ENCODE data around the gene ZNF282. TPM values are rescaled to one million over a fixed set of nuclear protein-coding genes. Genes with fewer than 3 reads are reported as not detected.
A peak's percentile ranks its signal among the peaks of the same experiment; 100 is the strongest.

The ZNF282 gene
- total RNA-seq, 2 experiments from 2014 or later, result 29.3 to 29.7 TPM

DNA sequence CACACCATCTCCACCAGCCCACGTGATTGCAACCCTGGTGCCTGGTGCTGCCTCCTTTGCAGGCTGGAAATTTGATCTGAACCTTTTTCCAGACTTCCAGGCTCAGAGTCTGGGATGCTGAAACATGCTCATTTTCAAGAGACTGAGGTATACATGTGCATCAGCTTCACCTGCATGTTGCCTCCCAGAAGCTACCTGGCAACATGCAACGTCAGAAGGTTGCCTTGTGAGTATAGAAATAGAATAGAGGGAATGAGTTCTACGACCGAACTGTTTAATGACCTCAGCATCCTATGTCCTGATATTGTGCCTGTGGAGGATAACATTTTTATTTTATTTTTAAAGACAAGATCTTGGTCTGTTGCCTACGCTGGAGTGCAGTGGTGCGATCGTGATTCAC, 42.2 kb downstream of the ZNF282 start:
- peaks cover 25% of the 10 kb centered on the region for H3K4me1 Mint-ChIP-seq (ENCODE audit: low read depth)
- H3K4me3 Mint-ChIP-seq, result no peak overlapping the region
- DNase-seq (no peak), ATAC-seq (no peak)
- ChIA-PET POLR2A (no interaction called here), CTCF (no interaction called here)
- H3K9me3 Mint-ChIP-seq, result peaks cover under 1% of the 10 kb centered on the region
- TF ChIP-seq, protein P1, sequence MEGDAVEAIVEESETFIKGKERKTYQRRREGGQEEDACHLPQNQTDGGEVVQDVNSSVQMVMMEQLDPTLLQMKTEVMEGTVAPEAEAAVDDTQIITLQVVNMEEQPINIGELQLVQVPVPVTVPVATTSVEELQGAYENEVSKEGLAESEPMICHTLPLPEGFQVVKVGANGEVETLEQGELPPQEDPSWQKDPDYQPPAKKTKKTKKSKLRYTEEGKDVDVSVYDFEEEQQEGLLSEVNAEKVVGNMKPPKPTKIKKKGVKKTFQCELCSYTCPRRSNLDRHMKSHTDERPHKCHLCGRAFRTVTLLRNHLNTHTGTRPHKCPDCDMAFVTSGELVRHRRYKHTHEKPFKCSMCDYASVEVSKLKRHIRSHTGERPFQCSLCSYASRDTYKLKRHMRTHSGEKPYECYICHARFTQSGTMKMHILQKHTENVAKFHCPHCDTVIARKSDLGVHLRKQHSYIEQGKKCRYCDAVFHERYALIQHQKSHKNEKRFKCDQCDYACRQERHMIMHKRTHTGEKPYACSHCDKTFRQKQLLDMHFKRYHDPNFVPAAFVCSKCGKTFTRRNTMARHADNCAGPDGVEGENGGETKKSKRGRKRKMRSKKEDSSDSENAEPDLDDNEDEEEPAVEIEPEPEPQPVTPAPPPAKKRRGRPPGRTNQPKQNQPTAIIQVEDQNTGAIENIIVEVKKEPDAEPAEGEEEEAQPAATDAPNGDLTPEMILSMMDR (IDR thresholded peaks at IDR 0.05), result no peak
- intact Hi-C loops (cut with micrococcal nuclease), result no loop called here
- peaks cover 7% of the 10 kb centered on the region for H3K36me3 Mint-ChIP-seq (ENCODE audit: low read depth)
- peaks cover 3% of the 10 kb centered on the region for H3K27me3 Mint-ChIP-seq
- H3K27ac Mint-ChIP-seq, result no peak overlapping the region

DNA sequence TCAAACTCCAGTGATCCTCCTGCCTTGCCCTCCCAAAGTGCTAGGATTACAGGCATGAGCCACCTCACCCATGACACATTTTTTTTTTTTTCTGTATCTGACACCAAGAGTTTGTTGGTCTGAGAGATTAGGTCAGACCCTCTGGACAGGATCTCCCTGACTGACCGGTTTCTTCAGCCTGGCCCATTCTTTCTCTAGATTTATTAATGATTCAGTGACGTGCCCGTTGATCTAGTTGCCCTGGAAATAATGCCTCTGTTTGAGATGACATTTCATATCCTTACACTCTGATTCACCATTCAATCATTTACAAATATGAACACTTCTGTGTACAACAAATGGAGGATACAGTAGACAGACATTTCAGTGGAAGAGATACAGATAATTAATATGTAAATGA, 42.7 kb downstream of the ZNF282 start:
- H3K27ac Mint-ChIP-seq, result no peak overlapping the region
- peaks cover 13% of the 10 kb centered on the region for H3K36me3 Mint-ChIP-seq (ENCODE audit: low read depth)
- TF ChIP-seq, protein P1 (IDR thresholded peaks at IDR 0.05), result no peak
- ChIA-PET CTCF (no interaction called here), POLR2A (no interaction called here)
- intact Hi-C loops (cut with micrococcal nuclease), result no loop called here
- H3K9me3 Mint-ChIP-seq, result peaks cover 5% of the 10 kb centered on the region
- DNase-seq, result no peak
- peak overlapping the region; percentile 0 for H3K4me3 Mint-ChIP-seq
- no peak for ATAC-seq
- H3K27me3 Mint-ChIP-seq, result peaks cover 3% of the 10 kb centered on the region
- H3K4me1 Mint-ChIP-seq (ENCODE audit: low read depth), result peaks cover 31% of the 10 kb centered on the region

DNA sequence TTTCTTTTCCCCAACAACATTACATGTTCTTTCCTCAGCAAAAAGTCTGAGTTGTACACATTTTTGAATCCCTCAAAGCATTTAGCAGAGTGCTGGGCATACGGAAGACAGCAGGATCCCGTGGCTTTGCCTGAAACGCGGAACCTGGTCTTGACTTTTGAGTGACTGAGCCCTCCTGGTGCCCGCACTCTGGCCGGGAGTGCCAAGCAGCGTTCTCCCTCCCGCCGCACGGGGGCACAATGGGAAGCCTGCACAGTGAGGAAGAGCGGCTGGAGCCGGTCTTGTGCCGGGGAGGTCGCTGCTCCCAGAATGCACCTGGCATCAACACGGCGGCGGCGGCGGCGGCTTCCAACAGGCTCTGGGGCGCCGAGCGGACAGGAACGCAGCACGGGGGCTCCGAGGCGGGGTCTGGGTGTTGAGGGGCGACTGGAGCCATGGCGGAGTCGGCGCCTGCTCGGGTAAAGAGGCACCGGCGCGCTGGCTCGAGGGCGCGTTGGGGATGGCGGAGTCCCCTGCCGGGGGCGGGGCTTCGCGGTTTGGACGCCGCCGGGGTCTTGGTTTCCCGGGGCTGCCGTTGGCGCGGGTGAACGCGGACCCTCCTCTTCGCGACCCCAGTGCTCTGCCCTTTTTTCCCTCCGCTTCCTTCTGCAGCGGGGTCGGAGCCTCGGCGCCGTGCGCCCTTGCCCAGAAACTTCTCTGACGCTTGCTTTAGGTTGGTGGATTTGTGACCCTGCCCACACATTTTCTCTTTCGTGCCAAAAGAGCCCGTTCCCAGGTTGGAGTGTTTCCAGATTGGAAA, 44.2 kb downstream of the ZNF282 start, which contains the start of gene ZNF212:
TSS of gene ZNF212 (plus strand) at position 307 of the 799 bp plus-strand sequence. CDS start at position 435, 128 bp downstream.
- intact Hi-C loops (cut with micrococcal nuclease), result no loop called here
- Mint-ChIP-seq H3K27ac (peak within 1 kb of the TSS; percentile 91), H3K36me3 (ENCODE audit: low read depth) (peaks cover 15% of the 10 kb centered on the region), H3K27me3 (no peaks in the 10 kb centered on the region), H3K4me3 (peak within 1 kb of the TSS; percentile 94), H3K9me3 (peaks cover 5% of the 10 kb centered on the region), H3K4me1 (ENCODE audit: low read depth) (peaks cover 32% of the 10 kb centered on the region)
- peak; percentile 93 for DNase-seq
- CTCF ChIA-PET, result interaction anchor here (0.7 to 1.5 kb wide), 7 partner anchors 22 to 219 kb away, joined by 3 to 9 read pairs (median 3); partner anchors contain the start of gene ZNF783
- POLR2A ChIA-PET, result interaction anchor here (1.0 to 2.5 kb wide), 8 partner anchors 10 to 114 kb away, joined by 3 to 8 read pairs (median 5); partner anchors contain the start of gene ZNF425
- ATAC-seq, result peak; percentile 100
- TF ChIP-seq, protein P1 (IDR thresholded peaks at IDR 0.05), result peak; percentile 77

DNA sequence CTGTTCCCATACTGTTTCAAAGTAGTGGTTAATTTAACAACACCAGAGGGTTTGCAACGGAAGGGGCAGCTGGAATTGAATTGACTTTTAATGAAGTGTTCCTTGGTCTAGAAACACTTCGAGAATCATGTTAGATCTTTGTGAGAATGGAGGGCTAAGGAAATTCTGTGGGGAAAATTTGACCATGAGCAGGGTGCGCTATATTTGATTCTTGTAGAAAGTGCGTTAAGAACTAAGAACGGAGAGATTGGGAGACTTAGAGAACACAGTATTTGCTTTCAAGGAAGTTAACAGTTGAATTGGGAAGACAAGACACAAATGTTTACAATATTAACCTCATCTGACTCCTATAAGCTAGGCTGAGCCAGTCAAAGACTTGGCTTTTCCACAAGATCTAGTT, 45.3 kb downstream of the ZNF282 start:
- ChIA-PET CTCF (interaction anchor here (1.1 to 1.5 kb wide), 7 partner anchors 21 to 218 kb away, joined by 3 to 9 read pairs (median 3); partner anchors contain the start of gene ZNF783), POLR2A (interaction anchor here (1.0 to 2.5 kb wide), 8 partner anchors 10 to 116 kb away, joined by 3 to 8 read pairs (median 5); partner anchors contain the start of gene ZNF425)
- ATAC-seq (no peak), DNase-seq (no peak)
- H3K27ac Mint-ChIP-seq, result peak overlapping the region; percentile 91
- peak overlapping the region; percentile 94 for H3K4me3 Mint-ChIP-seq
- peaks cover 42% of the 10 kb centered on the region for H3K4me1 Mint-ChIP-seq (ENCODE audit: low read depth)
- no peaks in the 10 kb centered on the region for H3K27me3 Mint-ChIP-seq
- H3K9me3 Mint-ChIP-seq, result peaks cover 5% of the 10 kb centered on the region
- TF ChIP-seq, protein P1 (IDR thresholded peaks at IDR 0.05), result no peak
- H3K36me3 Mint-ChIP-seq (ENCODE audit: low read depth), result peaks cover 17% of the 10 kb centered on the region
- intact Hi-C loops (cut with micrococcal nuclease), result no loop called here

DNA sequence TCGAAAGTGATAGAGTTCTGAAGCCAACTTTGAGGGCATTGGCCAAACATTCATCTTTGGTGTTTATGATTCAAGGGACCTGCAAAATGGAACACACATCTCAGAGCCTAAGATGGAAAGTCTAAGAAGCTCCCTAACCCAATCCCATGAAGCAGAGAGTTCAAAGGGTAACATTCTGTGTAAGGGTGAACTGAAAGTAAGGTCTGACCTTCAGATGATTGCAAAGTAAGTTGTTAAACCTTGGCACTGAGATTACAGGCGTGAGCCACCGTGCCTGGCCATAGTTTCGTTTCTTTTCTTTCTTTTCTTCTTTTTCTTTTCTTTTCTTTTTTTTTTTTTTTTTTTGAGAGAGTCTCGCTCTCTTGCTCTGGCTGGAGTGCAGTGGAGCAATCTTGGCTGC, 46.4 kb downstream of the ZNF282 start:
- ATAC-seq (no peak), DNase-seq (no peak)
- H3K36me3 Mint-ChIP-seq (ENCODE audit: low read depth), result peaks cover 23% of the 10 kb centered on the region
- peaks cover 48% of the 10 kb centered on the region for H3K4me1 Mint-ChIP-seq (ENCODE audit: low read depth)
- CTCF ChIA-PET, result interaction anchor here (1.1 kb wide), 1 partner anchor 20 kb away, joined by 3 read pairs; the partner anchor contains the start of gene ZNF783
- H3K9me3 Mint-ChIP-seq, result peaks cover 5% of the 10 kb centered on the region
- H3K27me3 Mint-ChIP-seq, result no peaks in the 10 kb centered on the region
- TF ChIP-seq, protein P1 (IDR thresholded peaks at IDR 0.05), result no peak
- POLR2A ChIA-PET, result interaction anchor here (0.9 to 2.5 kb wide), 5 partner anchors 11 to 116 kb away, joined by 3 to 8 read pairs (median 5); partner anchors contain the start of gene ZNF425
- peak overlapping the region; percentile 46 for H3K27ac Mint-ChIP-seq
- peak overlapping the region; percentile 49 for H3K4me3 Mint-ChIP-seq
- intact Hi-C loops (cut with micrococcal nuclease), result no loop called here

All from activated CD8-positive, alpha-beta T cell treated with anti-CD3 and anti-CD28 coated beads for 36 hours (primary cell).